ENCODE results near the gene ZNF432. TPM values are rescaled to one million over a fixed set of nuclear protein-coding genes. Genes with fewer than 3 reads are reported as not detected.

ZNF432 gene
- total and polyA plus RNA-seq, 2 of the 13 experiments (the other 11 are each of a cell fraction or from before 2014, with no cell fraction given) = 4.1 to 8.7 TPM

DNA sequence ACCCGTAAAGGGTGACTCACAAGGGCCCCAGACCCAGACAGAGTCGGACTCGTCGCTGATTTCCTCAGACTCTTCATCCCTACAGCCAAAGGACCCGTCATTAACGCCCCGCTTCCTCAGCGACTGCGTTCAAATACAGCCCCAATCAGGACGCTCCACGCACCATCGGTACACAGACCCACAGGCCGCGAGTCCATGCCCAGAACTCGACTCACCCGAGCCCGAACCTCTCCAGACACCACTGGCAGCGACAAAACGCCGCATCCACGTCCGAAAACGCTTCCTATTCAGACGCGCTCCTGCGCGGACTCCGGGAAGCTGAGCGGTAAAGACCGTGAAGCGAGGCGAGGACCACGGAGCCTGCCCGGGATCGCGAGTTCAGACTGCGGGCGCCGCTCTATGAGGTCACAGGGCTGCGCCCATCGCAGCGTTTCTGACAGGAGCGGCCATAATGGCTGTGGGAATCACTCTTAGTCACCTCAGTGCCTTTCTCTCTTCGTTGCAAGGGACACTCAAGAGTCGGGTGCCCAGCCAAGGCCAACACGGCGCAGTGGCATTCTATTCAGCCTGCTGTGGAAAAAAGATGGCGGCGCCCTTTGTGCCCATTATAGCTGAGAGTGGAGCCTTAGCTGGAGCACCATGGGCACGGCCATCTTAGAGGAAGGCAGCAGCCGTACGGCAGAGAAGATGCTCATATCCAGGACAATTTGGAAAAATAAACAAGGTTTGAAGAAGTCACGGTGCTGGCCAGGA lies 20.4 kb downstream of the ZNF432 start, which contains the start of gene ZNF614 (continued):
- TF ChIP-seq ZNF546 (CRISPR knock-in tag; conservative IDR thresholded peaks at IDR 0.05) = 0 out of 2 replicates have a peak, but pooled peaks have one; percentile 65
- peak; percentile 35; the same call in 1 of the 2 replicates for TF ChIP-seq ZNF773 (CRISPR knock-in tag; IDR thresholded peaks at IDR 0.05; ENCODE audit: borderline replicate concordance)
- TF ChIP-seq TCF7 (IDR thresholded peaks at IDR 0.05; ENCODE audit: low read depth) = no peak
- TF ChIP-seq HNRNPH1 (optimal IDR thresholded peaks at IDR 0.05; ENCODE audit: low read depth, low read length) = no peak
- no peak; the same call in 1 of the 2 replicates for TF ChIP-seq ZNF724P (CRISPR knock-in tag; IDR thresholded peaks at IDR 0.05; ENCODE audit: borderline replicate concordance)
- no peak for TF ChIP-seq ZNF883 (CRISPR knock-in tag; IDR thresholded peaks at IDR 0.05; ENCODE audit: not compliant biosample characterization)
- TF ChIP-seq FOXM1 (CRISPR knock-in tag; IDR thresholded peaks at IDR 0.05) = no peak
- peak; percentile 53; the same call in 1 of the 2 replicates for TF ChIP-seq KDM3A (CRISPR knock-in tag; IDR thresholded peaks at IDR 0.05; ENCODE audit: low read depth)
- TF ChIP-seq ZNF367 (CRISPR knock-in tag; IDR thresholded peaks at IDR 0.05; ENCODE audit: borderline replicate concordance) = no peak
- TF ChIP-seq ZNF207 (IDR thresholded peaks at IDR 0.05; ENCODE audit: borderline replicate concordance) = no peak
- TF ChIP-seq ZNF788 (CRISPR knock-in tag; IDR thresholded peaks at IDR 0.05; ENCODE audit: borderline replicate concordance) = peak; percentile 82
- TF ChIP-seq REST (IDR thresholded peaks at IDR 0.05; ENCODE audit: borderline replicate concordance in 1 of 2, low read depth in 1 of 2, low read length in 2 of 2) = no peak; a peak in 1 of 4 replicates
- peak; percentile 93 for TF ChIP-seq EED (CRISPR knock-in tag; IDR thresholded peaks at IDR 0.05)
- no peak for TF ChIP-seq ZNF7 (CRISPR knock-in tag; IDR thresholded peaks at IDR 0.05)
- TF ChIP-seq, protein P1, sequence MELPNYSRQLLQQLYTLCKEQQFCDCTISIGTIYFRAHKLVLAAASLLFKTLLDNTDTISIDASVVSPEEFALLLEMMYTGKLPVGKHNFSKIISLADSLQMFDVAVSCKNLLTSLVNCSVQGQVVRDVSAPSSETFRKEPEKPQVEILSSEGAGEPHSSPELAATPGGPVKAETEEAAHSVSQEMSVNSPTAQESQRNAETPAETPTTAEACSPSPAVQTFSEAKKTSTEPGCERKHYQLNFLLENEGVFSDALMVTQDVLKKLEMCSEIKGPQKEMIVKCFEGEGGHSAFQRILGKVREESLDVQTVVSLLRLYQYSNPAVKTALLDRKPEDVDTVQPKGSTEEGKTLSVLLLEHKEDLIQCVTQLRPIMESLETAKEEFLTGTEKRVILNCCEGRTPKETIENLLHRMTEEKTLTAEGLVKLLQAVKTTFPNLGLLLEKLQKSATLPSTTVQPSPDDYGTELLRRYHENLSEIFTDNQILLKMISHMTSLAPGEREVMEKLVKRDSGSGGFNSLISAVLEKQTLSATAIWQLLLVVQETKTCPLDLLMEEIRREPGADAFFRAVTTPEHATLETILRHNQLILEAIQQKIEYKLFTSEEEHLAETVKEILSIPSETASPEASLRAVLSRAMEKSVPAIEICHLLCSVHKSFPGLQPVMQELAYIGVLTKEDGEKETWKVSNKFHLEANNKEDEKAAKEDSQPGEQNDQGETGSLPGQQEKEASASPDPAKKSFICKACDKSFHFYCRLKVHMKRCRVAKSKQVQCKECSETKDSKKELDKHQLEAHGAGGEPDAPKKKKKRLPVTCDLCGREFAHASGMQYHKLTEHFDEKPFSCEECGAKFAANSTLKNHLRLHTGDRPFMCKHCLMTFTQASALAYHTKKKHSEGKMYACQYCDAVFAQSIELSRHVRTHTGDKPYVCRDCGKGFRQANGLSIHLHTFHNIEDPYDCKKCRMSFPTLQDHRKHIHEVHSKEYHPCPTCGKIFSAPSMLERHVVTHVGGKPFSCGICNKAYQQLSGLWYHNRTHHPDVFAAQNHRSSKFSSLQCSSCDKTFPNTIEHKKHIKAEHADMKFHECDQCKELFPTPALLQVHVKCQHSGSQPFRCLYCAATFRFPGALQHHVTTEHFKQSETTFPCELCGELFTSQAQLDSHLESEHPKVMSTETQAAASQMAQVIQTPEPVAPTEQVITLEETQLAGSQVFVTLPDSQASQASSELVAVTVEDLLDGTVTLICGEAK (IDR thresholded peaks at IDR 0.05) = no peak
- TF ChIP-seq, protein P1 (CRISPR knock-in tag; IDR thresholded peaks at IDR 0.05) = peak; percentile 70; the same call in 1 of the 2 replicates
